Esophagus muscularis mucosa (tissue), 4 donors: ENCODE measurements around the gene PIWIL4. TPM values are rescaled to one million over a fixed set of nuclear protein-coding genes. Genes with fewer than 3 reads are reported as not detected.

ENCODE experiments used
- DNase-seq: peaks from one replicate; pipeline ENCODE4 v3.0.0-alpha.2; 2017; ENCODE audit errors: extremely low spot score
- H3K27ac ChIP-seq, 4 donors: fragments of 200-600 bp; sonication (generic); replicated peaks in 1 of 4; 1 replicate in 3 of 4; 2 replicates in 1 of 4; pipeline ENCODE4 v1.5.1; 2016 to 2019; ENCODE audit warnings: mild to moderate bottlenecking in 1 of 4
- H3K27me3 ChIP-seq, 4 donors: fragments of 200-600 bp; sonication (generic); one replicate each; pipeline versions ENCODE4 v1.5.1 to v1.6.0; 2016 to 2019
- H3K36me3 ChIP-seq, 4 donors: fragments of 200-600 bp; sonication (generic); one replicate each; pipeline ENCODE4 v1.5.1; 2016 to 2019
- H3K4me1 ChIP-seq, 4 donors: fragments of 200-600 bp; sonication (generic); one replicate each; pipeline ENCODE4 v1.5.1; 2016 to 2019
- H3K4me3 ChIP-seq, 4 donors: fragments of 200-600 bp; sonication (generic); 1 replicate in 2 of 4; 2 replicates in 2 of 4; pipeline ENCODE4 v1.5.1; 2016 to 2019; ENCODE audit warnings: mild to moderate bottlenecking in 4 of 4, moderate library complexity in 1 of 4
- H3K9me3 ChIP-seq, 4 donors: fragments of 200-600 bp; sonication (generic); 1 replicate in 3 of 4; 2 replicates in 1 of 4; pipeline ENCODE4 v1.5.1; 2016 to 2019
- CTCF ChIP-seq, 3 experiments: fragments of 200-600 bp in 2 of 3; fragments of 450-650 bp in 1 of 3; sonication (generic) in 2 of 3; IDR thresholded peaks; one replicate each; pipeline ENCODE4 v1.5.1; 2017 to 2019; ENCODE audit warnings: antibody characterized with exemption in 3 of 3, mild to moderate bottlenecking in 2 of 3, moderate library complexity in 1 of 3
- EP300 ChIP-seq: sonication (generic); formaldehyde crosslinking; IDR thresholded peaks from one replicate; pipeline ENCODE4 v1.6.1; 2017; ENCODE audit warnings: antibody characterized with exemption
- POLR2A ChIP-seq: fragments of 450-650 bp; IDR thresholded peaks from one replicate; pipeline ENCODE4 v1.6.1; 2017; ENCODE audit warnings: antibody characterized with exemption, moderate library complexity, mild to moderate bottlenecking, low read depth
- POLR2AphosphoS5 ChIP-seq, 2 donors: sonication (generic); formaldehyde crosslinking; IDR thresholded peaks; one replicate each; pipeline ENCODE4 v1.6.1; 2017; ENCODE audit warnings: antibody characterized with exemption in 2 of 2
- WGBS: methylation state at CpG from one replicate; pipeline ENCODE4 v1.1.5; 2018; 5-methylcytosine and 5-hydroxymethylcytosine counted together
- intact Hi-C: fragments of 100-400 bp; cut with DNase I; formaldehyde crosslinking; loops from one replicate; pipeline ENCODE4 v1.15.1; 2023
- total RNA-seq, 4 donors: library from RNA; depleted of rRNA; stranded (reverse); fragments of >200 nt; gene quantifications; one replicate each; pipeline versions ENCODE4 v1.1.0 to v1.2.1, GENCODE V29; 2016

Gene PIWIL4
- total RNA-seq, 4 donors from 2014 or later, result 3.2 to 4.5 (median 4.1) TPM

DNA sequence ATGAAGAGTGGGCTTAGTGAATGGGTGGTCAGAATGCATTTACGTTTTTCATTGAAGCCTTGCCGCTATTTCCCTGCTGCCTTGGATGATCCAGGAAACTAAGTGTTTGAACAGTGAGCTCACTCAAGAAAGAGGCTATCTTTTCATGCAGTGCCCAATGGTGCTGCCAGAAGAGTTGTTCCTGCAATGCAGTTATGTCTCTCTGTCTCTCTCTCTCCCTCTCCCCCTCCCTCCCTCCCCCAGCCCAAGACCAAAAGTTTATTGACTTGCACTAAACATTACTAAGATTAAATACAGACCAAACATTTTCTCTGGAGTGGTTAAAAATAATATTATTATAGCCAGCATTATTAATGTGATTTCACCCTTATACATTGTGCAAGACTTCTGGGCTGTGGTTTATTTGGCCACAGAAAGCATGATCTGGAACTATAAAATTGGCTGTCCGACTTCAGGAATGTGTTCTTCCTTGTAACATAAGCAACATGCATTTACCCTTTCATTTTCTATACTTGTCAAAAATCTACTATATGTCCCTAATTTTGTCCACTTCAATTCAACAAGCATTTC, 30.1 kb upstream of the PIWIL4 start:
- no peak overlapping the region for H3K27ac ChIP-seq
- H3K36me3 ChIP-seq, result no peaks in the 10 kb centered on the region
- H3K4me1 ChIP-seq, result peaks cover 0 to 5% (median 4%) of the 10 kb centered on the region in 4 donors
- H3K27me3 ChIP-seq, result no peaks in the 10 kb centered on the region
- no peaks in the 10 kb centered on the region for H3K9me3 ChIP-seq
- no peak for TF ChIP-seq POLR2A
- TF ChIP-seq CTCF (IDR thresholded peaks at IDR 0.05), result no peak
- no peak for TF ChIP-seq EP300
- TF ChIP-seq POLR2AphosphoS5 (IDR thresholded peaks at IDR 0.05), result no peak
- no peak overlapping the region for H3K4me3 ChIP-seq
- no peak for DNase-seq
- 53% methylated on average over 3 of the region's 3 CpGs for WGBS
- intact Hi-C loops, result no loop called here

DNA sequence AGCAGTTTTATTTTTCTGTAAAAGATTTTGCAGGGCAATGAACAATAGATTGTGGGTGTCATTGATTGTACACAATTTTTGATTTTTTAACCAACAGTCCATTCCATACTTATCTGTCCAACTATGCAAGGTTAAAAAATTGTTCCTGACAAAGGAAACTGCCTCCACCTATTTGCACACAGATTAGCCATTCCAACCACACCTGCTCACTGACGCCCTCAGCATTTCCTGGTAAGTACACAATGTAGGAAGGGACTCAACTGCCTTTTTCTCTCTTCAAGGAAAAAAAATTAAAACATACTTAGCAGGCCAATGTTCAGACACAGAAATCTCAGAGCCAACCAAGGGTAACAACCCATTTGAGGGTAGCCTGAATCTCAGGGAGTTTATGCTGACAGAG, 27.7 kb upstream of the PIWIL4 start:
- Histone ChIP-seq H3K27ac (no peak overlapping the region), H3K4me1 (peaks cover 7 to 17% (median 15%) of the 10 kb centered on the region in 4 donors), H3K36me3 (no peaks in the 10 kb centered on the region), H3K9me3 (no peaks in the 10 kb centered on the region), H3K4me3 (no peak overlapping the region), H3K27me3 (no peaks in the 10 kb centered on the region)
- no peak for DNase-seq
- TF ChIP-seq POLR2AphosphoS5 (IDR thresholded peaks at IDR 0.05), result no peak
- TF ChIP-seq EP300, result no peak
- TF ChIP-seq POLR2A, result no peak
- TF ChIP-seq CTCF (IDR thresholded peaks at IDR 0.05), result no peak
- 79% methylated on average over 1 of the region's 1 CpG for WGBS
- intact Hi-C loops, result no loop called here

- Histone ChIP-seq H3K36me3 (no peaks in the 10 kb centered on the region), H3K9me3 (no peaks in the 10 kb centered on the region), H3K4me1 (peaks cover 15 to 62% (median 57%) of the 10 kb centered on the region in 4 donors), H3K4me3 (peak within 1 kb of the TSS; percentile 78 to 82 (median 80)), H3K27me3 (no peaks in the 10 kb centered on the region), H3K27ac (peak within 1 kb of the TSS; percentile 98 to 99 (median 98))
- peak; percentile 3 for TF ChIP-seq POLR2A
- TF ChIP-seq CTCF (IDR thresholded peaks at IDR 0.05), result peak in 1 of 3 experiments; percentile 9
- TF ChIP-seq POLR2AphosphoS5 (IDR thresholded peaks at IDR 0.05), result peak; percentile 64 to 84
- no peak for TF ChIP-seq EP300
- DNase-seq, result peak; percentile 94
- WGBS, result under 1% methylated on average over 25 of the region's 109 CpGs
- intact Hi-C loops, result no loop called here
Observed at GRCh38 chr11:94543695-94544645, 23.2 kb upstream of the PIWIL4 start, which contains the start of gene FUT4. FUT4 (plus strand) TSS chr11:94543921; CDS start chr11:94544134, 213 bp downstream.

- no peak for DNase-seq
- Histone ChIP-seq H3K27ac (peak overlapping the region; percentile 98 to 99 (median 98)), H3K9me3 (no peaks in the 10 kb centered on the region), H3K4me1 (peaks cover 15 to 68% (median 61%) of the 10 kb centered on the region in 4 donors), H3K4me3 (peak overlapping the region; percentile 78 to 82 (median 80)), H3K36me3 (no peaks in the 10 kb centered on the region), H3K27me3 (no peaks in the 10 kb centered on the region)
- TF ChIP-seq EP300, result no peak
- TF ChIP-seq CTCF (IDR thresholded peaks at IDR 0.05), result no peak
- no peak for TF ChIP-seq POLR2AphosphoS5 (IDR thresholded peaks at IDR 0.05)
- 34% methylated on average over 8 of the region's 59 CpGs for WGBS
- intact Hi-C loops, result no loop called here
Observed at GRCh38 chr11:94544646-94545263, 22.4 kb upstream of the PIWIL4 start.
